CD4-positive, alpha-beta T cell treated with Interleukin-15 for 1 hour (primary cell): ENCODE results near the gene YLPM1.

ENCODE experiments used
- DNase-seq: peaks from one replicate; pipeline ENCODE4 v3.0.0-alpha.2; 2020

The YLPM1 gene

DNA sequence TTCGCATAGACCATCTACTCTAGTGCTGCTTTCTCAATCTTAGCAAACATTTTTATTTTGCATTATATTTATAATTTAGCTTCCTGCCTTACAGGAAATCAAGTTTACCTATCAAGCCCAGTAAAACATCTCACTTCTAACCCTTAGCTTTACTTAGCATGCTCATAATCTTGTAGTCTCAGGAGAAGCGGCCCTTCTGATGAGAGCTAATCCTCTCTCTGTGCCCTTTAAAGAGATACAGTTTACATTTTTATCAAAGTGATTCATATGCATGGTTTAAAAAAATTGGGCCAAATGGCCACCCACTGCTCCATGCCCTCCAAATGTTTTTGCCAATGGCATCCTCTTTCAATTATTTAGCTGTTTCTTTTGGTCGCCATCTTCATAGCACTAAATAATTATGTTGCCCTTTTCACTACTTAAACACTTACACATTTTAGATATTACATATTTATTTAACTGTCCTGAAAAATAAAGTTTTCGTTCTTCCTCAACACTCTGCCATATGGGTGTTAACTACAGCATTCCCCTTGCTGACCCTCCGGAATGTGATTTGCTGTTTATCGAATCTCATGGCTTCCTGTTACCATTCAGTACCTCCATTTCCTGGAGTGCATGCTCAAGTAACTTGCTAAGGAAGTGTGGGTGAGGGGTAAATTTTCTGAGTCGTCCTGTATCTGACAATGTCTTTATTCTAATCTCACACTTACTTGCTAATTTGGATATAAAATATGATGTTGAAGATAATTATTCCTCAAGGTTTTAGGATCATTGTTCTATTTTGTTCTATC lies 29.3 kb downstream of the YLPM1 start:
- DNase-seq: no peak

DNA sequence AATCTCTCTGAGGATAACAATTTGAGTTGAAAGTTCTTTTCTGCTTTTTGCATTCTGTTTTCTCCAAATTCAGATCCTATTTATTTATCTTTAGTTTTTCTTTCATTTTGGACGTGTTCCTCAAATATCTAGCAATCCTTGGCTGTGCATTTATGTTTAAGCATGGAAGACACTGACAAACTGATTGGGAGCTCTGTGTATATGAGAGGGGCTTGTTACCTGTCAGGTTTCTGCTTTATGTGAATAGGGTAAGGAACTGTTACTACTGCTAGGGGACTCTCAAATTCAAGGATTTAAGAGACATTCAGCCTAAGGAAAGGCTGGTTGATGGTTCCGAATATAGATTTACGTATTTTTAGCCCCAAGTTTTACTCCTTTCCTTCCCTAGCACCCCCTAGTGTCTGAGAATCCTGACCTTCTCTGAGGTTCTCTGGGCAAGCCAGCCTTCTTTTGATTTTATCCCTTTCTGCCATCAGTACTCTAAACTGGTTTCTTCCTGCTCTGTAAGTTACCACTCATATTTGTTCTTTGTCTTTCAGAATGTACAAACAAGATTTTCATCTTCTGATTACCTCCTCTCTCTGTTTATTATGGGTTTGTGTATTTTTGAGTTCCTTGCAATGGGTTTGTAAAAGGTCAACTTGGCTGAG lies 30.5 kb downstream of the YLPM1 start:
- no peak for DNase-seq

GRCh38 chr14:74794947-74795346 lies 31.8 kb downstream of the YLPM1 start:
- no peak for DNase-seq

GRCh38 chr14:74799765-74800164 lies 36.6 kb downstream of the YLPM1 start:
- no peak for DNase-seq

GRCh38 chr14:74800780-74801179 lies 37.7 kb downstream of the YLPM1 start:
- no peak for DNase-seq

GRCh38 chr14:74801396-74801795 lies 38.3 kb downstream of the YLPM1 start:
- DNase-seq: no peak

- DNase-seq: no peak
Observed at GRCh38 chr14:74804219-74804825, 41.2 kb downstream of the YLPM1 start.

DNA sequence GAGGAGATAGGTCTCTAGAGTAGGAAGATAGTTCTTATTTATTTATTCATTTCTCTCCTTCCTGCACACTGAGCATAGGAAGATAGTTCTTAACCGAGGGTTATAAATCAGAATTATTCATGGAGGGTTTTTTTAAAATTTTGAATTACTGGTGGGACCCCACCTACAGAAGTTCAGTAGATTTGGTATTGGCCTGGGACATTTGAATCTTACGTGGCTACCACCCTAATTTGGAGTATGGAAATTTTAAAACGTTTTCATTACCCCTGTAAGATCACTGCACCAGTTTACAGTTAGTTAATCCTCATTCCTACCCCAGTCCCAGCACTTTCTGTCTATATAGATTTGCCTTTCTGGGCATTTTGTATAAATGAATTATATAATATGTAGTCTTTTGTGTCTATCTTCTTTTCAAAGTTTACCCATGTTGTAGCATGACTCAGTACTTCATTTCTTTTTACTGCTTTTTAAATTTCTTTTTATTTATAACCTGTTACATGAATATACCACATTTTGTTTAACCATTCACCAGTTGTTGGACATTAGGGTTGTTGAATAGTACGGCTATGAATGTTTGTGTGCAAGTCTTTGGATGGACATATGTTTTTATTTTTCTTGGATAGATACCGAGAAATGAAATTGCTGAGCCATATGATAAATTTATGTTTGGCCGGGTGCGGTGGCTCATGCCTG lies 44.9 kb downstream of the YLPM1 start:
- no peak for DNase-seq

- DNase-seq: no peak
Observed at GRCh38 chr14:74816124-74816523, 53.0 kb downstream of the YLPM1 start.

- DNase-seq: no peak
Observed at GRCh38 chr14:74820288-74820687, 57.2 kb downstream of the YLPM1 start.

DNA sequence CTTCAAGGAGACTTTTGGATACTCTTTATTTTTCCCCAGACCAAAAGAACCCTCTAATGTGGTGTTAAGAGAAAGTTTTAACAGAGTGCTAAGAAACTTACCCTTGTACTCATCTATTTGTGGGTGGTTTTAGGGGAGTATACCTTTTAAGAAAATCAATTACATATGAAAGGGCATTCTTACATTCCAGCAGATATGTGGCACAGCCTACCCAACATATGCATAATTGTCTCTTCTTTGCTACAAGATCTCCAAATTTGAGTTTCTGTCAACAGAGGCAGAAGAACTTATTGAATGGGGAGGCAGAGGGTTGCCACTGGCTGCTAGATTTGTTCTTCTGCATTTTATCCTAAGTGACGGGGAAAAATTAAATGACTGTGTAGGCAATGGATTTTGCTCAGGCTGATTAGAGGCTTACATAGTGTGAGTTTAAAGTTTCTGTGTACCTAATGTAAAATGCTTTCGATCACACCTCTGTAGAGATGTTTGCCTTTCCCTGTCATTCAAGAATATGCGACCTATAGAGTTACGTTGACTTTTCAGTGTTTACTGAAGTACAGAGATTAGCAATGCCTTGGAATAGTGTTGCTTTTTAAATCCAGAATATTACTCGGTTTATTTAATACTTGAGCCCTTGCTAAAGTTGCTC lies 58.3 kb downstream of the YLPM1 start:
- DNase-seq: no peak

DNA sequence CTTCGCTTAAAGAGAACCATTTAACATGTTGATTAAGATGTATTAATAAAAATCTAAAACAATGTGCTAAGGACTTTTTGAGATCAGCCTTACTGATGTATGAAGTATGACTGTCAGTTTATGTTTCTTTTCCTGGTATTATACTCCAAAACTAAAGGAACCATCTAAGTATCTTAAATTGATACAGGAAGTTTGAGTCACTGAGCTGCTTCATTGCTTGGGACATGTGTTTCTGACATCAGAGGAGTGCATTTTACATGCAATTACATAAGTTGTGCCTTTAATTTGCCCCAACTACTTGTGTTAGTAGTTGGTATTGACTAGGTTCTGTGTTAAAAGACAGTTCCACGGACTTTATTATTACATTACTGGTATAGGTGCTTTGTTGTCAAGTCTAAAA lies 61.9 kb downstream of the YLPM1 start:
- no peak for DNase-seq

DNA sequence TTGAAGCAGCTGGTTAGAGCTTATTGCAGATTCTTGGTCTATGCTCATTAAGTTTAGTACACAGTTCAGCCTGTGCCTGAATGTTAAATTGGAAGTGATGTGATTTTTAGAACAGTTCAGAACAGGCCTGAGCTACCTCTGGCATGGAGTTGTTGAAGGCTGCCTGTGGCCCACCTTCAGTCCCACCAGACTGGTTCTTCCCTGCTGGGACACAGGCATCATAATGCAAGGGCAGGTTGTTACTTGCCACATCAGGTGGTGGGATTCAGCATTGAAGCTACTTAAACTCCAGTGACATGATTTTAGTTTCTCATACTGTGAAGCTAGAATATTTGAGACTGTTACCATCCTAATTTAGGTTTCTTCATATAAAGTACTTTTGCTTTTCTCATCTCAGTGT lies 63.5 kb downstream of the YLPM1 start:
- DNase-seq: no peak

GRCh38 chr14:74829251-74829650 lies 66.1 kb downstream of the YLPM1 start:
- DNase-seq: no peak

- DNase-seq: no peak
Observed at GRCh38 chr14:74832849-74833248, 69.7 kb downstream of the YLPM1 start.

- DNase-seq: no peak
Observed at GRCh38 chr14:74834692-74835392, 71.7 kb downstream of the YLPM1 start.

- DNase-seq: no peak
Observed at GRCh38 chr14:74835645-74836250, 72.6 kb downstream of the YLPM1 start.

DNA sequence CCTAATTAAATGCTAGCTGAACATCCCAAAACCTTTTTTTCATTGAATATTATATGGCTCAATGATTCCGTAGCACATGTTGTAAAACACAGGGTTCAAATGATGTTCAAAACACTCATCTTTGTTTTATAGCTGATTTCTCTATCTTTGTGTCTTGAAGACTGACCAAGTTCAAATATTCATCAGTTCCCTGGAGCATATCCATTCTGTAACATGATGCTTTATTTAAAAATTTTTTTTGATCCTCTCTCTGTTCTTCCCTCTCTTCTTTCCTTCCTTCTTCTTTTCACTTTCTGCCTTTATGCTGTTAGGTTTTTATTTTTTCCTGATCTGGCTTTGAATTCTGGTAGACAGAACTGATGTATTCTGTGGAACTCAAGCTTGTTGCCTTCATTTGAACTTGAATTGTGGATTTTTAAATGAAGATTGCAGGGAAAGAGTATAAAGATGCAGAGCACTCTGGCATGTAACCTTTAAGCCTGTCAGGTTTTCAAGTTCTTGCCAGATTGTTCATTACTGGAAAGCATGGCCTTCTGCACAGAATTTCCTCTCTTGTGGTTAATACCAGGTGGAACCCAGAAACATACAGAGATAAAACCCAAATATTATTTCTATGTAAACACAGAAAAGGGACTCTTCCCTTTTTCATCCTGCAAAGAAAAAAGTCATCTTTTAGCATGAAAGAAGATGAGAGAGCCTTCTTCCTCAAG lies 73.3 kb downstream of the YLPM1 start:
- DNase-seq: no peak

DNA sequence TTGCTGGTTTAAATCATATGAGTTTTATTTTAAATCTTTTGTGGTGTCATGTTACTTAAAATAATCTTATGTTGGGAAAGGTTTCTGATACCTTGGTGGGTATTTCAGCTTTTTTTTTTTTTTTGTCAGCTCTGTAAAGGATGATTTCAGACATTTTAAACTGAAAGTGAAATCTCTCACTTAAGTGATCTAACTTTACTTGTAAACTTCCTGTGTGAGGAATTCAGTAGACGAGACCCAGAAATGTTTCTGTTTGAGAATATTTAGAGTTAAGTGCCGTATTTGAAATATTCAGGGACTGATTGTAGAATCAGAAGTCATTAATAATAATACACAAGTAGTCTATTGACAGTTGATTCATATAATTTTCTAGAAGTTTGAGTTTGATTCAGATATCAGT lies 75.0 kb downstream of the YLPM1 start:
- DNase-seq: no peak

GRCh38 chr14:74840603-74841030 lies 77.5 kb downstream of the YLPM1 start:
- DNase-seq: no peak
